Stimulated activated CD8-positive, alpha-beta memory T cell treated with anti-CD3 and anti-CD28 coated beads, Interleukin-4, amount 100 ng/mL, for 24 hours (primary cell): Measurements from ENCODE around the gene SUDS3.
"Not testable (repeated sequence)": the region's sequence is repeated elsewhere in the genome, so short reads cannot be mapped to it uniquely, and the experiment has no call there.

Experiments
- DNase-seq: peaks from one replicate; pipeline ENCODE4 v3.0.0-alpha.2; 2020; ENCODE audit warnings: low read depth

Gene SUDS3, protein sequence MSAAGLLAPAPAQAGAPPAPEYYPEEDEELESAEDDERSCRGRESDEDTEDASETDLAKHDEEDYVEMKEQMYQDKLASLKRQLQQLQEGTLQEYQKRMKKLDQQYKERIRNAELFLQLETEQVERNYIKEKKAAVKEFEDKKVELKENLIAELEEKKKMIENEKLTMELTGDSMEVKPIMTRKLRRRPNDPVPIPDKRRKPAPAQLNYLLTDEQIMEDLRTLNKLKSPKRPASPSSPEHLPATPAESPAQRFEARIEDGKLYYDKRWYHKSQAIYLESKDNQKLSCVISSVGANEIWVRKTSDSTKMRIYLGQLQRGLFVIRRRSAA

DNA sequence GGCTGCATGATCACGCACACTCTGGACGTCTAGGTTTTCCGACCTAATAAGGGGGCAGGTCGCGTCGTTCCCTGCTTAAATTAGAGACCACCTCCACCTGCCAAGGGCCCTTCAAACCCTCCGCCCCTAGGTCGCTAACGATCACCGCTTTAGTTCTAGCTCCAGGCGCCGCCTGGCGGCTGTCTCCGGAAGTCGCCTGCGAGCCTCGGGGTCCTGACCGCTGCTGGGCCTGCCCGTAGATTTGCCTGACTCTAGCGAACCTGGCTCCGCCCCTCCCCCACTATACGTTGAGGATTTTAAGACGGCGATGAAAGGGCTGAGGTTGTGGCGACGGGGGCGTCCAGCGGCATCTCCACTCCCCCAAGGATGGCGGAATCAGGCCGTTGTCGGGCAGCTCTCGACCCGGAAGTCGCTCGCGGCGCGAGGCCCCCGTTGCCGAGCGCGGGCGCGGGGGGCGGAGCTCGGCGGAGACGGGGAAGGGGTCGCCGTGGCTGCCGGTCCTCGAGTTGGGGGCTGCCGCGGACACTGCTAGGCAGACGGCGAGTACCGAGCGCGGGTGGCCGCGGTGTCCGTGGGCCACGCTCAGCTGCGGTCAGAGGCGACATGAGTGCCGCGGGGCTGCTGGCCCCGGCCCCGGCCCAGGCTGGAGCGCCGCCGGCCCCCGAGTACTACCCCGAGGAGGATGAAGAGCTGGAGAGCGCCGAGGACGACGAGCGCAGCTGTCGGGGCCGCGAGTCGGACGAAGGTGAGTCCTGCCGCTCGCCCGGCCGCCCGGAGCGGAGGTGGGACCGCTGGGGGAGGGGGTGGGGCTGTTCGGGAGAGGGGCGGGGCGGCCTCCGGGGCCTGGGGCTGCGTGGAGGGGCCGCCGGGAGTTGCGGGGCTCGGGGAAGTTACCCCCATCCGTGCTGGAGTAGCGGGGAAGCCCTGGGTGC is at the start of gene SUDS3:
Gene SUDS3 (plus strand): TSS at position 467 of the 932 bp plus-strand sequence. CDS start 137 bp downstream, at position 604.
- peak; percentile 90 for DNase-seq

DNA sequence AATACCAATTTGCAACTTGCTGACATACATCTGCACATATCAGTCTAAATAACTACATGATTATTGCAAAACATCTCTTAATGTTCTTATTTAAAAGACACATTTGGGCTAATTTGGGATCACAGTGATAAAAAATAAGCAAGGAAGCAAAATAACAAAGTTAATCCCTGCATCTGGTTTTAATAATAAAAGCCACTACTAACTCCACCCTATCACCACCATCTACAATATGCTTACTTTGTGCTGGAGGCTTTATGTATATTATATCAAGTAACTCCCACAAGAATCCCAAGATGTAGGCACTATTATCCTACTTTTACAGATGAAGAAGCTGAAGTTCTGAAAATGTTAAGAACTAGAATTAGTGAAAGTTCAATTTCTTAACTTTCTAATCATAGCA is 49.4 kb upstream of the SUDS3 start:
- no peak for DNase-seq

DNA sequence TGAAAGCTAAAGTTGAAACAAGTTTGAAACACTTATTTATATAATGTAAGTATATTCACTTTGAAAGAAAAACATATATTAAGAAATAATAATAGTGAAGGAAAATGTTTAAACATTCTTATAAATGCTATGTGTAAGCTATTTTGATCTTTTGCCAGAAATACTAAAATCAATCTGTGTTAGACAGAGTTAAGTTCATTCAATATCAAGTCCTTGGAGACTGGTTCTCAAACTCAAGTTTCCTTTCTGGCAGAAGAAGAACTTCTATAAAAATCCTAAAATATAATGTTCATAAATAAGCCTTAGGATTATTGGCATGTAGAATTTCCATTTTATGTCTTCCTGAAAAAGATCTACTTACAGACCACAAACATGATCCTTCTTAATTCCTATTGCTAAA is 49.0 kb upstream of the SUDS3 start:
- DNase-seq, result no peak

DNA sequence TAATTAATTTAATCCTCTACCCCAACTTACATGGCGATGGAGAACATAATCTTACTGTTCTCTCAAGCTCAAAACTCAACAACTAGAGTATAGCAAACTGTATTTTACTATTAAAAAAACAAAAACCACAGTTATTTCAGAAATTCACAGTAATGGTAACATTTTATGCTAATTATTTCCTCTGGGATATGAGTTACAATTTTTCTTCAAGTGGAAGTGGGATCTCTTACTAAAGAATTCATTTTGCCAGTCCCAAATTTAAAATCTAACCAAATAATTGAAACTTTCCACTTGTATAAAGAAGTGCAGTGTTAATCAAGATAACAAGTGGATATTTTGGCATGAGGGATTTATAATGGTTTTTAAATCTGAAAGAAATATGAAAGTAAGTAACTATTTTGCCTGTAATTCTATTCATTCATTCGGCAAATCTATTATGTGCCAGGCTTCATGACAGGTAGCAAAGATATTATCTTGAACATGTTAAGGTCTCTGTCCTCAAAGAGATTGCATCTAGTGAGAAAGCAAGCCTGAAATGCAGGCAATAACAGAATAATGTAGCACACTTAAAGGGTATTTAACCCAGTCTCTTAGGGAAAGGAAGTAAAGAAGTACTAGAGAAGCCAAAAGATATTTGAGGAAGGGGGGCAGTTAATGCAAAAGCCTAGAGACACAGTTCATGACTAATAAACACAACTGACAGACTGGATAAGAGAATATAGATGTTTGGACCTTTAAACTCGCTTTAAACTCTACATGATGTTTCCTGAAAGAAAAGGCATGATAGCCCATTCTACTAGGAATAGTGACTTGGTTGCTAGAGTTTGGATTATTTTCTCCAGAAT is 47.6 kb upstream of the SUDS3 start:
- DNase-seq, result no peak

DNA sequence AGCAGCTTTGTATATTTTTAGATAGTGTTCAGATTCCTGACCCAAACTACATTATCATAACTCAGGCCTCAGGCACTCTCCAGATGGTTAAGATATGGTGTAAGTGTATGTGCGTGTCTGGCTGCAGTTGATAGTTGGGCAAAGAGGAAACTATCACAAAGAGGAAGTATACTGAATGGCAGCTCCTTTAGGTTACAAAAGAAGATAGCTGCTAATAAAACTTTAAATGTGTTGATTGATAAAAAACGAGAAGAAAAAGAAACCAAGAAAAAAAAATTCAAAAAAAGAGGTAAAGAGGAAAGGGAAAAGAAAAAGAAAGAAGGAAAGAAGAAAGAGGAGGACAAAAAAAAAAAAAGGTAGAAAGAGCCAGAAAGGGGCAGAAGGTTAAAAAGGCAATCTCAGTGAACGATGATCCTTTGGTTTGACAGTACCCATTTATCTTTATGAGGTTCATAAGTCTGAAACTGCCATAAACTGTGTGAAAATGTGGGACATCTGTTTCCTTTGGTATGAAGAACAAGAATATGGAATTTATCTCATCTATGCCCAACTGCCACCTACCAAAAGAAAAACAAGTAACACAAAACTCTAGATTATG is 45.8 kb upstream of the SUDS3 start:
- DNase-seq, result no peak

DNA sequence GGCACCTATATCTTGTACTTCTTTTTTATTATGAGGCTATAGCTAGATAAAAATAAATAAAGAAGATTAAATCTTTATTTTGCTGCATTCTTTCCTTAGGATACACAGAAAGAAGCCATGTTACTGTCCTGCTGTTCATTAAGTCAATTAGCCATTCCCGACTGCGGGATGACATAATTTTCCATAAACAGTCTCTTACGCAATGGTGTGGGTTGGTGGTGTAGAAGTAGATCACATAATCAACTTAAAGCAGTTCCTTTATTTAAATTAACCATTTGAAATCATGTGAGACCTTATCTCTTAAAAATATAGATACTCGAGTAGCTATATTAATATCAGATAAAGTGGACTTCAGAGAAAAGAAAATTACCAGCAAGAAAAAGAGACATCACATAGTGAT is 43.8 kb upstream of the SUDS3 start:
- DNase-seq, result no peak

DNA sequence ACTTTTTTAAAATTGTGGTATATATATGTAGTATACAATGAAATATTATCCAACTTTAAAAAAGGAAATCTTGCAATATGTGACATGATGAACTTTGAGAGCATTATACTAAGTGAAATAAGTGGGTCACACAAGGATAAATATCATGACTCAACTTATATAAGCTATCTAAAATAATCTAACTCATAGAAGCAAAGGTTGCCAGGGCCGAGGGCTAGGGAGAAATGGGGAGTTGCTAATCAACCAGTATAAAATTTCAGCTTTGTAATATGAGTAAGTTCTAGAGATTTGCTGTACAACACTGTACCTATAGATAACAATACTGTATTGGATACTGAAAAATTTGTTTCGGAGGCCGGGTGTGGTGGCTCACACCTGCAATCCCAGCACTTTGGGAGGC is 42.1 kb upstream of the SUDS3 start:
- no peak for DNase-seq

DNA sequence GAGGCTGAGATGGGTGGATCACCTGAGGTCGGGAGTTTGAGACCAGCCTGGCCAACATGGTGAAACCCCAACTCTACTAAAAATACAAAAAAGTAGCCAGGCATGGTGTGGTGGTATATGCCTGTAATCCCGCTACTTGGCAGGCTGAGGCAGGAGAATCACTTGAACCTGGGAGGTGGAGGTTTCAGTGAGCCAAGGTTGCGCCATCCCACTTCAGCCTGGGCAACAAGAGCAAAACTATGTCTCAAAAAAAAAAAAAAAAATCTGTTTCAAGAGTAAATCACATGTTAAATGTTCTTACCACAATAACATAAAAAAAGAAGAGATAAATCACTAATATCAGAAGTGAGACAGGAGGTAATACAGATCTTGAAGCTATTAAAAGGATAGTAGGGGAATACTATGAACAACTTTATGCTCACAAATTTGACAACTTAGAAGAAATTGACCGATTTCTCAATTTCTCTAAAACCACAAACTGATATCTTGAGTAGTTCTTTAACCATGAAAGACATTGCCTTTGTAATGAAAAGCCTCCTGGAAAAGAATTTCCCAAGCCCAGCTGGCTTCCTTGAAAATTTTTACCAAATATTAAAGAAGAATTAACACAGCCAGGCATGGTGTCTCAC is 41.3 kb upstream of the SUDS3 start:
- DNase-seq, result no peak

DNA sequence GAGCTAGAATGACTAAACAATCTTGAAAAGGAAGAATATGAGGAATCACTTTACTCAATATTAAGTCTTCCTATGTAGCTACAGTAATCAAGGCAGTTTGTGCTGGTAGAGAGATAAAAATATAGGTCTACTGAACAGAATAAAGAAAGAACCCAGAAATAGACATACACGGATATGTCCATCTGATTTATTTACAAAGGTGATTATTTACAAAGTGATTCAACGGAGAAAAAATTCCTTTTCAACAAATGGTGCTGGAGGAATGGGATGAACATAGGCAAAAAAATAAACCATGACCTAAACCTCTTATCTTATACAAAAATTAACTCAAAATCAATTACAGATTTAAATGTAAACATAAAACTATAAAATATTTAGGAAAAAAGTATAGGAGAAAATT is 40.2 kb upstream of the SUDS3 start:
- no peak for DNase-seq

DNA sequence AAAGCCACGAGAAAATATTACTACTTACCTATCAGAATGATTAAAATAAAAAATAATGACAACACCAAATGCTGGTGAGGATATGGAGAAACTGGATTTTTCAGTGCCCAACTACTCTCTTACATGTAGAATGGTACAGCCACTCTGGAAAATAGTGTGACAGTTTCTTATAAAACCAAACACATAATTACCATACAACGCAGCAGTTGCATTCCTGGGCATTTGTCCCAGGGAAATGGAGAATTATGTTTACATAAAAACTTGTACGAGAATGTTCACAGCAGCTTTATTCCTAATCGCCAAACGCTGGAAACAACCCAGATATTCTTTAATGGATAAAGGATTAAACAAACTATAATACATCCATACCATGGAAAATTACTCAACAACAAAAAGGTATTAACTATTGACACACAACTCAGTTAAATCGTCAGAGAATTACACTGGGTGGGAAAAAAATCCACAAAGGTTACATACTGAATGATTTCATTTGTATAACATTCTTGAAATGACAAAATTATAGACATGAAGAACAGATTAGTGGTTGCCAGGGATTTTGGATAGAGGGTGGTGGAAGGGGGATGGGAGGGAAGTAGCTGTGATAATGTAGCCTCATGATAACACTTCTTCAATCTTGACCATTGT is 39.0 kb upstream of the SUDS3 start:
- no peak for DNase-seq

DNA sequence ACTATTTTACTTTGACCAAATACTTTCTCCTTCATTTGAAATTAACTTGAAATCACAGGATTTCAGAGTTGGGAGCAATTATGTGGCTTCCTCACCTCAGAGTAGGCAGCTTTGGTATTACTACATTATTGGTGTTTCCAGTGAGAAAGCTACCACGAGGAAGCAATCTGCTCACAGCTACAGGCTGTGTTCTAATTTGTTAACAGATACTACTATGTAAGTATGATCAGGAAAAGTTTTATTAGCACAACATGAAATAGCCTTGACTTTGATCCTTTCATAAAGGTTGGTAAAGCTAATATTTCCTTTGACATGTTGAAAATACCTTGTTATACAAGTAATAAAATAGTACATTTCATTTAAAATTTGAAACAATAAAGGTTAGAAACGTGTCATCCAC is 34.3 kb upstream of the SUDS3 start:
- no peak for DNase-seq

DNA sequence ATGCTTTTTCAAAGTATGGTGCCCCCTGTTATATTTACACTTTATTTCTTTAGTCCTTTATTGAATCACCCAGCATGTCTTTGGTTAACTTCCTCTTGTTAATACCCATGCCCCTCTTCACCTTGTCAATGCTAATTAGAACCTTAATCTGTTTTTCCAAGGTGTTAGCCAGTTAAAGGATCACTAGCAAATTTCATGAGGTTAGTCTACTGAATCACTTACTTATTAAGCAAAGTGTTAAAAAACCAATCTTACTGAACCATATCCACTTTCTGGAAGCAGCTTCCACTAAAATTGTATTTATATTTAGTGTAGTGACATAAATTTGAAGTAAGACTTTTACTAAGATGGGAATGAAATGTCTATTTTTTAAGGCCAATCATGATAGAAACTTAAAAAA is 31.5 kb upstream of the SUDS3 start:
- no peak for DNase-seq

DNA sequence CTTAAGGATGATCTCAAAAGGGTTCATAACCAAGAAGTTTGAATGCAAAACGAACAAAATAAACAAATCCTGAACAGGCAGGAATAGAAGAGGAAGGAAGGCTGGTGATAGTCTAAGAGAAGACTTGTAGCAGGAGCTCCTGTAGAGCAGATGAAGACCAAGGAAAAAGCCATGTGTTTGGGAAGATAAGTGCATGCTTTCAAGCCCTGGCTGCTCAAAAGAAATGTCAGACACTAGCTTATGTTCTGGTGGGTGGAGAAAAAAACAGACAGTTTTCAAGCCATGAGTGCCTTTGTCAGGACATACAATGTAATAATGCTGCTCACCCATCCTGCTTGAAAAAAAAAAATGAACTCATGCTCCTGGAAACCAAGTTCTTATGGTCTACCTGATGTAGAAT is 31.0 kb upstream of the SUDS3 start:
- DNase-seq, result no peak

DNA sequence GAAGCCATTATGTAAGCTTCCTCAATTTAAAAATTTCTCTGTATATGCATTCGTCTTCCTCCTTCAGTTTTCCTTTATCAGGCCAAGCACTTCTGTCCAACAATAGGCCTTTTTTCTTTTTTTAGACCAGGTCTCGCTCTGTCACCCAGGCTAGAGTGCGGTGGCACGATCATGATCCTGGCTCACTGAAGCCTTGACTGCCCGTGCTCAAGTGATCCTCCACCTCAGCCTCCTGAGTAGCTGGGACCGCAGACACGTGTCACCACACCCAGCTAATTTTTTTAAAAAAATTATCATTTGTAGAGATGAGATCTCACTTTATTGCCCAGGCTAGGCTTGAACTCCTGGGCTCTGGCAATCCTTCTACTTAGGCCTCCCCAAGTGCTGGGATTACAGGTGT is 29.5 kb upstream of the SUDS3 start:
- DNase-seq, result no peak

DNA sequence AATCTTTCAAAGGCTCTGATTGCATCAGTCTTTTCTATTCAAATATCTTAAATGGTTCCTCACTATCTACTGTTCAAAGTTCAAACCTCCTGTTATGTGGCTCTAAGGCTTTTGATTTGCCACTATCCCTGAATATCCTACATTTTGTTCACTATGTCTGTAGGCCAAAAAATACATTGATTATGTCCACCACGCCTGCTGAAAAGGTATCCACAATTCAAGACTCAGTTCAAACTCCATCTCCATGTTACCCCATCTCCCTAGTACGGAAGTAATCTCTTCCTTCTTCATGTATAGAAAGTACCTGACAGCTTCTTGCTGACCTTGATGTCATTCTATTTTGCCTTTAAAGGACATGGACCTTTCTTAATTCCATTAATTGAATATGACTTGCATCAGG is 28.4 kb upstream of the SUDS3 start:
- DNase-seq, result no peak

DNA sequence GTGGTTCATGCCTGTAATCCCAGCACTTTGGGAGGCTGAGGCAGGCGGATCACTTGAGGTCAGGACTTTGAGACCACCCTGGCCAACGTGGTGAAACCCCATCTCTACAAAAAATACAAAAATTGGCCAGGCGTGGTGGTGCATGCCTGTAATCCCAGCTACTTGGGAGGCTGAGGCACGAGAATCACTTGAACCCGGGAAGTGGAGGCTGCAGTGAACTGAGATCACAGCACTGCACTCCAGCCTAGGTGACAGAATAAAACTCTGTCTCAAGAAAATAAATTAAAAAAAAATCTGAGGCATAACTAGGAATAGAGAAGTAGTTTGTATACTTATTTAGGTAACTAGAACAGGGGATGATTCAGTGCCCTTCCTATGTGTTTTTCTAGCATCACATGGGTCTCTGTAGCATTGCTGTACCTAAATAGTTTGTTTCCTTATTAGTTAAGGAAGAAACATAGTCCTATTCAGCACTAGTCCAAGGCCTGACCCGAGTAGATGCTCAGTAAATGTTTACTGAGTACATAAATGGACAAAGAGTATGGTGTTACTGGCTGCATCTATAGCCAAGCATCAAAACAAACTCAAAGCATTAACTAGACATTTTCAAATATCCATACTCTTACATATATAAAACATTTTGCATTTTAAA is 25.3 kb upstream of the SUDS3 start:
- no peak for DNase-seq

DNA sequence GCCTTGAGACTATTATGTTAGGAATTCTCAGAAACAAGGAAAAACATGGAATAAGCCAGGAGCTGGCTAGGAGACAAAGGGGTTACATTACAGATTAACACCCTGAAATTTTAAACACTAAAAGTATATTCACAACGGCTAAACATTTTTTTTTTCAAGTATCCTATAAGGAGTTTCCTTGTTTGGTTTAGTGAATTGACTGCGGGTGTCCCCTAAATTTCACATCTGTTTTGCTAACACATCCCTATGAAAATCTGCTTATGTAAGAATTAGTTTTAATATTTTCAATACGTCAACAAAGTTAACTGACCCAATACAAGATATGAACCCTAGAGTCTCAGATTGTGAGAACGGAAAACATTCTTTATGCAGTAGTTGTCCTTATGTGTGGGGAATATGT is 22.6 kb upstream of the SUDS3 start:
- no peak for DNase-seq

DNA sequence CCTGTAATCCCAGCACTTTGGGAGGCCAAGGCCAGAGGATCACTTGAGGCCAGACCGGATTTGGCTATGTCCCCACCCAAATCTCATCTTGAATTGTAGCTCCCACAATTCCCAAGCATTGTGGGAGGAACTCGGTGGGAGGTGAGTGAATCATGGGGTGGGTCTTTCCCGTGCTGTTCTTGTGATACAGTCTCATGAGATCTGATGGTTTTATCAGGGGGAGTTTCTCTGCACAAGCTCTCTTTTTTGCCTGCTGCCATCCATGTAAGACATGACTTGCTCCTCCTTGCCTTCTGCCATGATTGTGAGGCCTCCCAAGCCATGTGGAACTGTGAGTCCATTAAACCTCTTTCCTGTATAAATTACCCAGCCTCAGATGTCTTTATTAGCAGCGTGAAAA is 21.9 kb upstream of the SUDS3 start:
- not testable (repeated sequence) for DNase-seq

DNA sequence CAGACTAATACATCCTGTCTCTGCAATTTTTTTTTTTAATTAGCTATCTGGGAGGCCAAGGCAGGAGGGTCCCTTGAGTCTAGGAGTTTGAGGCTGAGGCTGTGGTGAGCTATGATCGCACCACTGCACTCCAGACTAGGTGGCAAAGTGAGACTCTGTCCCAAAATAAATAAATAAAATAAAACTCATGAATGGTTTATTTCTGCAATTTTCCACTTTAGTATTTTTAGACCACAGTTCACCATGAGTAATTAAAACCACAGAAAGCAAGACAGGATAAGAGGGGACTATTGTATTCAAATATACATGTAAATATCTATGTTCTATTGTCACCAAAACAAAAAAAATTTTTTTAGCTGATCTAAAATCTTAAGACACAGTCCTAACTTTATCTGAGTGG is 21.5 kb upstream of the SUDS3 start:
- DNase-seq, result no peak

DNA sequence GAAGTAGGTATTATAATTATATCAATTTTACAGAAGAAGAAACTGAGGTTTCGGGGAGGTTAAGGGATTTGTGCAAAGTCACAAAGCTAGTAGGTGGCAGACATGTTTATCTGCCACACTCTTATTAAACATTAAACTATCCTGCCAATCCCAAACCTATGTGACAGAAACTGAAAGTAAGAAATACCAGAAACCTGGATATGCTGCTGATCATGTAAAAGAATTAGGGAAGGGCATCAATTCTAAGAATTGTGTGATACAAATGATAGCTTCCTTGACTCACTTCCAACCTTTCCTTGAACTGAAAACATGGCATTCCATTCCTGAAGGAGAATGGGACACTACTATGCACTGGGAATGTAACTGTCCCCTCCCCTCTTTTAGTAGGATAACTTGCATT is 20.5 kb upstream of the SUDS3 start:
- DNase-seq, result no peak
